Measurements from ENCODE around the gene TGIF2LX.
"Not testable (repeated sequence)": the region's sequence is repeated elsewhere in the genome, so short reads cannot be mapped to it uniquely, and the experiment has no call there.

- TF ChIP-seq CTCF, POLR2A (IDR thresholded peaks at IDR 0.05): not testable (repeated sequence)
Observed at GRCh38 chrX:89943077-89943476, 21.4 kb downstream of the TGIF2LX start.
